NCI-H1092 treated with DMSO at 0.1 percent for 48 hours (cell line): Measurements from ENCODE around the gene HIRIP3.
A peak's percentile ranks its signal among the peaks of the same experiment; 100 is the strongest.
"Not testable (repeated sequence)": the region's sequence is repeated elsewhere in the genome, so short reads cannot be mapped to it uniquely, and the experiment has no call there.

Experiments used
- DNase-seq: peaks from one replicate; lab custom pipeline; 2025; lab: John Stamatoyannopoulos, UW

The HIRIP3 gene

GRCh38 chr16:29959821-29960220 is 35.6 kb downstream of the HIRIP3 start:
- DNase-seq, result not testable (repeated sequence)

DNA sequence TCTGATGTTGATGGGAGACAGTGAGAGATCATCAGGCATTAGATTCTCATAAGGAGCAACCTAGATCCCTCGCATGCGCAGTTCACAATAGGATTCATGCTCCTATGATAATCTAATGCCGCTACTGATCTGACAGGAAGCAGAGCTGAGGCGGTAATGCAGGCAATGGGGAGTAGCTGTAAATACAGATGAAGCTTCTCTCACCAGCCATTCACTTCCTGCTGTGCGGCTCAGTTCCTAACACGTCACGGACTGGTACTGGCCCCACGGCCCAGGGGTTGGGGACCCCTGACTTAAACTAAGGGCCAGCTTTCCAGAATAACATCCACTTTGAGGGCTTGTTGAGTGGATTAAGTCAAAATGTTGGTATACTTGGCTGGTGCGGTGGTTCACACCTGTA is 36.1 kb downstream of the HIRIP3 start:
- no peak for DNase-seq

GRCh38 chr16:29958756-29959155 is 36.7 kb downstream of the HIRIP3 start:
- DNase-seq, result no peak

DNA sequence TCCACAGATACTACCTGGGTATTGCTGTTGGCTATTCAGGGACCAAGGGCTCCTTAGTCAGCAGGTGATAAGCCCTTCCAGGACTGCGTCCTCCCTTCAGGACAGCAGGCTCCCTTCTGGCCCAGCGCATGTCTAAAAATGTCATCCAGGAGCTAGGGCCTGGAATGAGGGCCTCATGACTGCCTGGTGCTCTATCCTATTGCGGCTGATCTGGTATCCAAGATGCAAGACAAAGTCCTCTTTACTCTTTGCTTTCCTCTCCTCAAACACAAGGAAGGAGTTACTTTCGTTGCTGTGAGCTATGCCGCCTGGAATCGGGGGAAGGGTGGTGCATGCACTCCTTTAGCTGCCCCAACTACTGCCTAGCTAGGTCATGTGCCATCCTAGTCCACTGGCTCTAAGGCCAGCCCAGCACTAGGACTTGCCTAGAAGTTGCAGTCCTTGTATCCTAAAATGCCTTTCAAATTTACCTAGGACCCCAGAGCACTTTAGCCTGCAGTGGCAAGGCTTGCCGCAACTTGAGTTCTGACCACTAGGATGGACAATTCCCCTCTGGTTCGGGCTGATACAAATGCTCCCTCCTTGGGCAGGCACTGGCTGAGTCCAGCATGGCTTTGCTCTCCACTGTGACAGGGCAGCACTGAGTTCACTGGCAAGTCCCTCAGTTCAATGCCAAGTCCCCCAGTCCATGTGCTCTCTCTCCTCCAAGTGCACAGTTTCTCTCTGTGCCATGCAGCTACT is 43.6 kb downstream of the HIRIP3 start:
- no peak for DNase-seq

- DNase-seq, result no peak
Observed at GRCh38 chr16:29950806-29951461, 44.5 kb downstream of the HIRIP3 start.

DNA sequence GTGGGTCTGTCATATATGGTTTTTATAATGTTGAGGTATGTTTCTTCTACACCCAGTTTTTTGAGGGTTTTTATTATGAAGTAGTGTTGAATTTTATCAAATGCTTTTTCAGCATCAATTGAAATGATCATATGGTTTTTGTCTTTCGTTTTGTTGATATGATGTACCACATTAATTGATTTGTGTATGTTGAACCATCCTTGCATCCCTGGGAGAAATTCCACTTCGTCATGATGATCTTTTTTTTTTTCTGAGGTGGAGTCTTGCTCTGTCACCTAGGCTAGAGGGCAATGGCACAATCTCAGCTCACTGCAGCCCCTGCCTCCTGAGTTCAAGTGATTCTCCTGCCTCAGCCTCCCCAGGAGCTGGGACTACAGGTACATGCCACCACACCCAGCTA is 47.5 kb downstream of the HIRIP3 start:
- DNase-seq, result no peak

- DNase-seq, result peak; percentile 37
Observed at GRCh38 chr16:29943846-29944799, 51.3 kb downstream of the HIRIP3 start.
